HEK293T (cell line): ENCODE results near the gene LGALS9.

Source experiments
- BHLHE40 ChIP-seq: fragments of 450-650 bp; IDR thresholded peaks from 2 replicates; pipeline ENCODE4 v1.6.1; 2016; ENCODE audit warnings: mild to moderate bottlenecking, moderate library complexity, borderline replicate concordance
- ELF4 ChIP-seq: fragments of 450-650 bp; IDR thresholded peaks from 2 replicates; pipeline ENCODE4 v1.6.1; 2017; ENCODE audit warnings: antibody characterized with exemption
- HDGF ChIP-seq: fragments of 450-650 bp; IDR thresholded peaks from 2 replicates; pipeline ENCODE4 v1.6.1; 2017; ENCODE audit warnings: antibody characterized with exemption, borderline replicate concordance
- LEF1 ChIP-seq: fragments of 450-650 bp; IDR thresholded peaks from 2 replicates; pipeline ENCODE4 v1.6.1; 2017; ENCODE audit warnings: mild to moderate bottlenecking, borderline replicate concordance
- NFRKB ChIP-seq: fragments of 450-650 bp; IDR thresholded peaks from 2 replicates; pipeline ENCODE4 v1.6.1; 2016; ENCODE audit warnings: mild to moderate bottlenecking, moderate library complexity
- SP1 ChIP-seq: fragments of 450-650 bp; IDR thresholded peaks from 2 replicates; pipeline ENCODE4 v1.6.1; 2017
- SUZ12 ChIP-seq: fragments of 450-650 bp; IDR thresholded peaks from 2 replicates; pipeline ENCODE4 v1.6.1; 2016; ENCODE audit warnings: mild to moderate bottlenecking
- ZNF384 ChIP-seq: fragments of 450-650 bp; IDR thresholded peaks from 2 replicates; pipeline ENCODE4 v1.6.1; 2016

DNA sequence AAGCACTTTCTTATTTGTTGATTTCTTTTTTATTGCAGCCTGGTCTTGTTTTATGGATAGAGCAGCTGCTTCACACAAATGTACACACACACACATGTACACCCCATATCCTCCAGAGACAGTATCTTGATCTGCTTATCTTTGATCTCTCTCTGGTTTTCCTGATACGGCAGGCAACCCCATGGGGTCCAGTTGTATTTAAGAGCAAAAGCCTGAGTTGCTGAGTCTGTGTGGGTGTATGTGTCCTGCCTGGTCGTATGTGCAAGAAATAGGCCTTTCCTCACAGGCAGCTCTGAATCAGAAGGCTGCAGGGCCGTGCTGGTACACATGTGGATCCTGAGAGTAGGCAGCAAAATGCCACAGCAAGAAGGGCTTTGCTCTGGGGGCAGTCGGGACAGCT lies 14.6 kb upstream of the LGALS9 start:
- TF ChIP-seq SP1 (no peak), SUZ12 (no peak), LEF1 (no peak), NFRKB (no peak), BHLHE40 (no peak), ZNF384 (no peak), HDGF (no peak), ELF4 (no peak)
